ENCODE data around the gene F2RL1.

GRCh38 chr5:76808141-76808691, 10.6 kb upstream of the F2RL1 start:
- TF ChIP-seq CTCF (IDR thresholded peaks at IDR 0.05) (no peak), POLR2A (IDR thresholded peaks at IDR 0.05) (no peak)

Data from thyroid gland (tissue), 4 donors.